ENCODE measurements around the gene TIGD3.
"Not testable (repeated sequence)": the region's sequence is repeated elsewhere in the genome, so short reads cannot be mapped to it uniquely, and the experiment has no call there.

TIGD3 gene

GRCh38 chr11:65329478-65329877 is 25.1 kb upstream of the TIGD3 start:
- H3K27ac ChIP-seq = peak overlapping the region; percentile 64
- no peak for TF ChIP-seq CTCF (conservative IDR thresholded peaks at IDR 0.05)

GRCh38 chr11:65329944-65330403 is 24.6 kb upstream of the TIGD3 start:
- peak overlapping the region; percentile 64 for H3K27ac ChIP-seq

GRCh38 chr11:65330544-65330943 is 24.0 kb upstream of the TIGD3 start:
- peak overlapping the region; percentile 64 for H3K27ac ChIP-seq
- no peak for TF ChIP-seq CTCF (conservative IDR thresholded peaks at IDR 0.05)

More at GRCh38 chr11:65329944-65330403, 24.6 kb upstream of the TIGD3 start:
- TF ChIP-seq CTCF (conservative IDR thresholded peaks at IDR 0.05) = peak; percentile 99

- not testable (repeated sequence) for H3K27ac ChIP-seq
Observed at GRCh38 chr11:65332591-65332990, 22.0 kb upstream of the TIGD3 start.

GRCh38 chr11:65334696-65335295 is 19.8 kb upstream of the TIGD3 start:
- peak overlapping the region; percentile 93 for H3K27ac ChIP-seq
- no peak for TF ChIP-seq CTCF (conservative IDR thresholded peaks at IDR 0.05)

- no peak for TF ChIP-seq CTCF (conservative IDR thresholded peaks at IDR 0.05)
- H3K27ac ChIP-seq = no peak overlapping the region
Observed at GRCh38 chr11:65338676-65339075, 15.9 kb upstream of the TIGD3 start.

- H3K27ac ChIP-seq = no peak overlapping the region
- no peak for TF ChIP-seq CTCF (conservative IDR thresholded peaks at IDR 0.05)
Observed at GRCh38 chr11:65340226-65340625, 14.3 kb upstream of the TIGD3 start.

GRCh38 chr11:65341856-65342255 is 12.7 kb upstream of the TIGD3 start:
- H3K27ac ChIP-seq = no peak overlapping the region
- no peak for TF ChIP-seq CTCF (conservative IDR thresholded peaks at IDR 0.05)
